Neural cell (in vitro differentiated cells): ENCODE data around the gene BMP7.

ENCODE experiments used
- CTCF ChIP-seq: fragments of 450-650 bp; IDR thresholded peaks from 2 replicates; pipeline ENCODE4 v1.5.1; 2014; ENCODE audit warnings: antibody characterized with exemption, mild to moderate bottlenecking, moderate library complexity; ENCODE audit not compliant: poor library complexity, severe bottlenecking
- EZH2 ChIP-seq: fragments of 200-600, 300-800 bp; shearing (Covaris generic), sonication (generic); IDR thresholded peaks from 2 replicates; pipeline ENCODE4 v1.6.1; 2014; ENCODE audit warnings: antibody characterized with exemption, low read length, borderline replicate concordance, mild to moderate bottlenecking; ENCODE audit not compliant: insufficient read depth, poor library complexity, severe bottlenecking
- MXI1 ChIP-seq: fragments of 450-650 bp; conservative IDR thresholded peaks from 2 replicates; pipeline ENCODE4 v1.6.1; 2014; ENCODE audit warnings: antibody characterized with exemption, mild to moderate bottlenecking; ENCODE audit not compliant: poor library complexity, severe bottlenecking
- POLR2AphosphoS5 ChIP-seq: IDR thresholded peaks from 2 replicates; pipeline ENCODE4 v1.6.1; 2012
- RAD21 ChIP-seq: fragments of 450-650 bp; conservative IDR thresholded peaks from 2 replicates; pipeline ENCODE4 v1.6.1; 2014; ENCODE audit warnings: antibody characterized with exemption, mild to moderate bottlenecking, moderate library complexity
- TAF1 ChIP-seq: IDR thresholded peaks from 2 replicates; pipeline ENCODE4 v1.6.1; 2012; ENCODE audit warnings: low read depth

- TF ChIP-seq CTCF, result no peak
- no peak for TF ChIP-seq EZH2
- TF ChIP-seq RAD21, result no peak
- no peak for TF ChIP-seq TAF1
- no peak for TF ChIP-seq MXI1
- no peak for TF ChIP-seq POLR2AphosphoS5
Observed at GRCh38 chr20:57312138-57312537, 45.7 kb upstream of the BMP7 start.
